ENCODE data around the gene SRRM4. TPM values are rescaled to one million over a fixed set of nuclear protein-coding genes. Genes with fewer than 3 reads are reported as not detected.

Gene SRRM4, protein sequence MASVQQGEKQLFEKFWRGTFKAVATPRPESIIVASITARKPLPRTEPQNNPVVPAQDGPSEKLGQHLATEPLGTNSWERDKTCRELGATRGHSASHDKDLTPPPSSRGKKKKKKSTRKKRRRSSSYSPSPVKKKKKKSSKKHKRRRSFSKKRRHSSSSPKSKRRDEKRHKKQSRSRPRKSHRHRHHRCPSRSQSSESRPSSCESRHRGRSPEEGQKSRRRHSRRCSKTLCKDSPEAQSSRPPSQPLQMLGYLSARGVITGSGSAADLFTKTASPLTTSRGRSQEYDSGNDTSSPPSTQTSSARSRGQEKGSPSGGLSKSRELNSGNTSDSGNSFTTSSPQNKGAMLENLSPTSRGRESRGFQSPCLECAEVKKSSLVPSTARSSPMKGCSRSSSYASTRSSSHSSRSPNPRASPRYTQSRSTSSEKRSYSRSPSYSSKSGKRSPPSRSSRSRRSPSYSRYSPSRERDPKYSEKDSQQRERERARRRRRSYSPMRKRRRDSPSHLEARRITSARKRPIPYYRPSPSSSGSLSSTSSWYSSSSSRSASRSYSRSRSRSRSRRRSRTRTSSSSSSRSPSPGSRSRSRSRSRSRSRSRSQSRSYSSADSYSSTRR
- total RNA-seq: not detected in 2 replicates

DNA sequence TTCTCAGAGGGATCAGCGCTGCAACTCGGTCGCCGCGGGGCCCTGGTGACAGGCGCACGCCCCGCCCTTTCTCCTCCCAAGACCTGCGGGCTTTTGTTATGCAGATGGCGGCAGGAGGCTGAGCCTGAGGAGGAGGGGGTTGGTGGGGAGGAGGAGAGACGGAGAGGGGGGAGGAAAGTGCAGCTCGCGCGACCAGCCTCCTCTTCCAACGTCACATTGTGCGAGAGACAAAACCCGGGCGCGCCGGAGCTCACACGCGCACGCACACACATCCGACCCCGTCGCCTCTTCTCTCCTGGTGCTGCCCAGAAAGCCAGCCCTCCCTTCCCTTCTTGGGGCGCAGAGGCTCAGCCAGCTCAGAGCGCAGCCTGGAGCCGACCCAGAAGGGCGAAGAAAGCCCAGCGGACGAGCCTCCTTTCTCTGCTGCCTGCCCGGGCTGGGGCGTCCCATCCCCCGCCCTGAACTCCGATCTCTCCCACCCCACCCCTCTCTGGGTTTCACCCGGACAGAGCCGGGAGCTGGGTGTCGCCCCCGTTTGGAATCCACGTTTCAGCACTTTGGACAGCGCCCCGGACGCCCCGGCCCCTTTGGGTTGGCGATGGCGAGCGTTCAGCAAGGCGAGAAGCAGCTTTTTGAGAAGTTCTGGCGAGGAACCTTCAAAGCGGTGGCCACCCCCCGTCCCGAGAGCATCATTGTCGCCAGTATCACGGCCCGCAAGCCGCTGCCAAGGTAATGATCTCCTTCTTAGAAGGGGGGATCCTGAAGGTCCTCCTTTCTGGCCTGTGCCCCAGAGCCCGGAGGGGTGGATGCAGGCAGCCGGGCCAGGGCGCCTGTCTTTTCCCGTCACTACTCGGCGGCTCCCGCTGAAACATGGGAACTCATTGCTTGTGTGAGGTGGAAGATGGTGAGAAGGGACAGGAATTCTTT is at the start of gene SRRM4:
SRRM4 (plus strand) TSS at position 257 of the 927 bp plus-strand sequence; CDS start at position 599, 342 bp downstream.
- intact Hi-C loops (cut with micrococcal nuclease): no loop called here

DNA sequence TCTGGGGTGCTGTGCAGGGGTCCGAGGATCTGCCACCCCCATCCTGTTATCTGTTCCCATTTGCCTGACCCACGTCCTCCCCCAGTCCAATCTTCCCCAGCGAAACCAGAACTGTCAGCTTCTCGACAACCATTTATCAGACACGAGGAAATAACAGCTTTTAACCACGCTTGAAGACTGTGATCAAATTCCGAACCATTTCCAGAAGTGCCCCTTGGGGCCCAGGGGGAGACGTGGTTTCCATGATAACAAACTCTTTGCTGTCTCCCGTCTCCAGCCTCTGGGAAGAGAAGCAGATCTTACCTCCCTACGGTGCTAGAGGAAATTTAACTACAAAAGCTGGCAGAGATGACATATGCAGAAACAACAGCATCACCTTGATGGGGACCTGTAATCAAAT is 35.1 kb upstream of the SRRM4 start:
- intact Hi-C loops (cut with micrococcal nuclease): no loop called here

DNA sequence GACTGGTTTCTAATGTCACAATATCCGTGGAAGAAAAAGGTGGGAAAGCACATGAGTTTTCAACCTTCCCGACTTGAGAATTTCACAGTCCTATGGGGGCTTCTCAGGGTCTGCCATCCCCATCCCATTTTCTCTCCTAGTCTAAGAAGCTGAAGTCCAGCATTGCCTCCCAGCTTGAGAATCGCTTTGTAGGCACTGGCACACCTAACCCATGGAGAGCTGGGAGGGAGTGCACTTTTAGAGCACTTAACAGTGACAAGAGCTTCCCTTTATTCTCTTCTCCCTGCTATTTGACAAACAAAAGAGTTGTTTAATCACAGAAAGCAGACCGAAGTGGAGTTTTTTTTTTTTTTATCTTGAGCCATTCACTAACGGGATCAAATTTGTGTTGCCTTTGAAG is 22.8 kb upstream of the SRRM4 start:
- intact Hi-C loops (cut with micrococcal nuclease): no loop called here

DNA sequence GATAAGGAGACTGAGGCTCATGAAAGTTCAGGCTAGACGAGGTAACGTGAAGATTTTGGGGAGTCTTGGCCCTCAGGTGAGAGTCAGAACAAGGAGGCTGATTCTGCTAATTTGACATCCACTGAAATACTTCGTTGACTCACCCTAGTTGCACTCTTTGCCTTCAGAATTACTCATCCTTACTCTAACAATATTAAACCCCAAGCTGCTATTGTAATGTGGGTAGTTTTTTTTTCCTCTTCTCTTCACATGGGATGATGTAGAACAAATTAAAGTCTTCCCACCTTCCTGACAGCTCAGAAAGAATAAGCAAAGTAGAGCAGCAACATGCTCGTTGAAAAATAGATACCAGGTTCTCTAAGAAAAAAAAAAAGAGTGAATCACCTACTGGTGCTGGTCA is 22.0 kb upstream of the SRRM4 start:
- intact Hi-C loops (cut with micrococcal nuclease): no loop called here

DNA sequence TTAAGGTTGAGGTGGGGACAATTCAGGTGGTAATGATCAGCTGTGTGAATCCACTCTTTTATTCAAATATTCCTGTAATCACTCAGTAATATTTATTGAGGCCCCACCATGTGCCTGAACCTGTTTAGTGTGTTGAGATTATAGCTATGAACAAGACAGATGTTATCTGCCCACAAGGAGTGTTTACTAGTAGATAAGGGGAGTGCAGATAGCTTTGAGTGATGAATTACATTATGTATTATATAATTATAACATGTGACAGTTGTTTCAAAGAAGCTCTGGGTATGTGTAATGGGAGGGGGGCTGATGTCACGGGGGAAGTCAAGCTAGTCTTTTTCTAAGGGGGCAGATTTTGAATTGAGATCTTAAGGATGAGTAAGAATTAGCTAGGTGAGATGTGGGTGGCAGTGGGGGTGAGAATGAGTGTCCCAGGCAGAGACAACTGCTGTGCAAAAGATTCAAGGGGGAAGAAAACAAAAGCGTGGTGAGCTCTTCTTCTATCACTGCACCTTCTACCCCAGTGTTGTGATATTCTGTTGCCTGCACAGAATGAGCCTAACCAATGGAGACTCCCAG is 21.3 kb upstream of the SRRM4 start:
- intact Hi-C loops (cut with micrococcal nuclease): no loop called here

DNA sequence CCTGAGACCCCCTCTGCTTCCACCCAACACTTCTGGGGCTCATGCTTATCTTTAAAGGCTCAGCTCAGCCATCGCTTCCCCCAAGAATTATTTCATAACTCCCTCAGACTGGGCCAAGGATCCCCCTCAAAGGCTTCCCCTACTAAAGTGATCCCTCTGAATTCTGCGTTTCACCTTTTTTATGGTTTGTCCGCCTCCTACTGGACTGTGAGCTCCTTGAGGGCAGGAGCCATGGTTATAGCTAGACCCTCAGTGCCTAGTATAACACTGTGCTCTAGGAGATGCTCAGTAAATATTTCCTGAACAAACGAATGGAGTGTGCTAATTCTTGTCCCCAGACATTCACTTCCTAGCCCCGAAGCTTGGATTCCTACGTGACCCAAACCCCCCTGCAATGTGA is 20.5 kb upstream of the SRRM4 start:
- intact Hi-C loops (cut with micrococcal nuclease): no loop called here

DNA sequence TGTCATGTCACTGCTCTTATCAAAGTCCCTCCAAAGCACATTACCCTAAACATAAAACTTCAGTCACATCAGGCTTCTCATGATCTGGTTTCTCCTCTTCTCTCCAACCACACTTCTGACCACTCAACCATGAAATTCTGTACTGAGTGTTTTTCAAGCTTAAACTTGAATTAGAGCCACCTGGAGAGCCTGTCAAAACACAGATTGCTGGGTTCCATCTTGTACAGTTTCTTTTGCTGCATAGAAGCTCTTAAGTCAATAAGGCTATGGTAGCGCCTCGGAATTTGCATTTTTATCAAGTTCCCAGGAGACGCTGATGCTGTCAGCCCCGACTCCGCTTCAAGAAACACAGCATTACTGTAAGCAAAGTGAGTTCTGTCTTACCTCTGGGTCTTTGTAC is 16.4 kb upstream of the SRRM4 start:
- intact Hi-C loops (cut with micrococcal nuclease): no loop called here

DNA sequence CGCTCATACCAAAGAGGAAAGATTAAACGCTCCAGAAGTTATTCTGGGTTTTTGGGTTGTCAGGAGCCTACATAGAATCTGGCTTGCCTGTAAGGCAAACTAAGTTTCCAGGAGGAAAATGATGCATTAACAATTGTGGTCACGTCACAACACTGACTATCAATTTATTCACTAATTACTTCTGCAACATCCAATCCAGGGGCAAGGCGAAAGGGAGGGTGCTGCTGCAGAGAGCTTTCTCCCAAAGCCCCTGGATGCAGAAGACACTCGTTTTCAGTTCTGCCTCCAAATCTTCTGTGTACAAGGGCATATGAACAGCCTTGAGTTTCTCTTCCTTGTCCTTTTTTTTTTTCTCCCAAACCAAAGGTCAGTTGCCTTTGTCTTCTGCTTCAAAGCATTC is 10.5 kb upstream of the SRRM4 start:
- intact Hi-C loops (cut with micrococcal nuclease): loop anchor here (10.0 kb wide), 1 partner anchor 444 kb away; no protein-coding TSS in a partner anchor

DNA sequence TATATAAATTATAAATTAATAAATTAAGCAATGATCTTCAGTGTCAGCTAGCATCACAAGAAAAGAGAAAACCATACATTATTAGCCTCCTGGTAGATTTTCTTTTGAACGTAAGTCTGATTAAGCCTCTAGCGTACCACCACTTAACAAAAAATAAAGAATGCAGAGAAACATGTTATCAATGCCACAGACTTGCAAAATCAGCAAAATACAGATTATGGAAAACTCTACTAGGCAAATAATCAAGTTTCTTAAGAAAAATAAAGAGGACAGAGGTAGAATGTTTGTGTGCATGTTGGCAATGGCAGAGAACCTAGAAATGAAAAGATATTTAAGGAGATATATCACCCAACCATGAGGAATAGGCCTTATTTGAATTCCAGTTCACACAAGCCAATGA is 8.4 kb upstream of the SRRM4 start:
- intact Hi-C loops (cut with micrococcal nuclease): loop anchor here (10.0 kb wide), 1 partner anchor 442 kb away; no protein-coding TSS in a partner anchor

DNA sequence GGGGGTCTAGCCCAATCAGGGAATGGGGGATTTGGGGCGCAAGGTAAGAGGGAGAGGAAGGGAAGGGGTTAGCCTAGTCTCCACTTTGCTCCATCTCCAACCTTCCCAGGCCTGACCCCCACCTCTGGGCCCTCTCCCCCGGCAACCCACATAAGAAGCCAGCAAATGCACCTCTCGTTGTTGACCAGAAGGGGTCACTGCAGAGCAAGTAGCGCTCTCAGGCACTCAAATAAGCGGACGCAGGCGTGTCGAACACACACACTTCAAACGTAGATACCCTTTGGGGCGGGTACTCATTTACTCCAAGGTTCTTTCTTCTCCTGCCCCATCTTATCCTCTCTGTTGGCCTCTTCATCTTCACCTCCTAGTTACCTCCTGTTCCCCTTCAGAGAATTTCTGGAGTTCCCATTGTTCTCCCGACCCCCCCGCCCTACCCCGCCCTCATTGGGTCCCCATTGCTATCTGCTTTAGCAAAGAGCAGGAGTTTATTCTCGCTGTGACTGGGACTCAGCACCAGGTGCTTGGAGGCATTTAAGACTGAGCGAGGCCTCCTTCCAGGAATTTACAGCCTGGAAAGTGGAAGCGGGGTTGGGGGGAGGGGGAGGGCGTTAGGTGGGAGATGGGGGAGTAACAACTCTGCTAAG is 1.5 kb upstream of the SRRM4 start:
- intact Hi-C loops (cut with micrococcal nuclease): loop anchor here (10.0 kb wide), 1 partner anchor 435 kb away; no protein-coding TSS in a partner anchor

DNA sequence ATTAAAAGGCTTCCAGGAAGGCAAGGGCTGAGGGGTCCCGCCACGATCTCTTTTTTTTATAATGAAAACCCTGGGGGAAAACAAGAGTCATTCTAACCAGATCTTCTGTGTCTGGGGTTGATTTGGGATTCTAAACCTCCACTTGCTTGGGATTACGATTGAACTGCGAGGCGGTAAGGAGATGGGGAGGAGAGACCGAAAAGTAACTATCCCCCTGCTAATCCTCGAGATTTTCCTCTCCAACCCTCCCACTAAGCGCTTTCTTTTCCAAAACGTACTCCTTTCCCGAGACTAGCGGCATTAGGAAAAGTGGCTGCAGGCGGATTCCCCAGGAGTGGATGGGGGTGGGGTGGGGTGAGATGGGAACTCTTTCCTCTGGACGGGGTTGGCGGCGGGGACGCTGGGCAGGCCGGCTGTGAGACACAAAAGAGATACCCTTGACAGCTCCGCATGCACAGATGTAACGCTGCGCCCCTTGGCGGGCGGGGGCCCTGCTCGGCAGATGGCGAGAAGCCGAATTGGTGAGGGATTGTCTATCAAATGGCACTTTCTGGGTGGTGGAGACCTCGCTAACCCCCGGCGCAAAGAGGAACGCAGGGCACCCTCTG is 830 bp upstream of the SRRM4 start:
- intact Hi-C loops (cut with micrococcal nuclease): no loop called here

DNA sequence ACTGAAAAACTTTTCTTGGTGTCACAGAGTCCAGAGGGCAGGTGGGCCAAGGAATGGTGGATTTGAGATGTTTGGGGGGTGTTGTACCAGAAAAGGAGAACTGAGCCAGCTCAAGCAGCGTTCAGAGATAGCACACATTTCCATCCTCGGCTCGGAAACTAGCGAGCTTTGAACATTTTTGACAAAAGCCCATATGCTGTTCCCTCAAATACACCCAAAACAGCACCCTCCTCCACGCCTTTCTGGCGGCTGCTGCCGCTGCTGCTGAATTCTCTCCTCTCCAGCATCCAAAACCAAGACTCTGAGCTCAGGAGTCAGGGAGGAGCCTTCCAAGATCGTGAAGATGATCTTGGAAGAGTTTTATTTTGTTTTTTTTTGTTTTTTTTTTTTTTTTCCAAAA is 961 bp downstream of the SRRM4 start:
- intact Hi-C loops (cut with micrococcal nuclease): no loop called here

DNA sequence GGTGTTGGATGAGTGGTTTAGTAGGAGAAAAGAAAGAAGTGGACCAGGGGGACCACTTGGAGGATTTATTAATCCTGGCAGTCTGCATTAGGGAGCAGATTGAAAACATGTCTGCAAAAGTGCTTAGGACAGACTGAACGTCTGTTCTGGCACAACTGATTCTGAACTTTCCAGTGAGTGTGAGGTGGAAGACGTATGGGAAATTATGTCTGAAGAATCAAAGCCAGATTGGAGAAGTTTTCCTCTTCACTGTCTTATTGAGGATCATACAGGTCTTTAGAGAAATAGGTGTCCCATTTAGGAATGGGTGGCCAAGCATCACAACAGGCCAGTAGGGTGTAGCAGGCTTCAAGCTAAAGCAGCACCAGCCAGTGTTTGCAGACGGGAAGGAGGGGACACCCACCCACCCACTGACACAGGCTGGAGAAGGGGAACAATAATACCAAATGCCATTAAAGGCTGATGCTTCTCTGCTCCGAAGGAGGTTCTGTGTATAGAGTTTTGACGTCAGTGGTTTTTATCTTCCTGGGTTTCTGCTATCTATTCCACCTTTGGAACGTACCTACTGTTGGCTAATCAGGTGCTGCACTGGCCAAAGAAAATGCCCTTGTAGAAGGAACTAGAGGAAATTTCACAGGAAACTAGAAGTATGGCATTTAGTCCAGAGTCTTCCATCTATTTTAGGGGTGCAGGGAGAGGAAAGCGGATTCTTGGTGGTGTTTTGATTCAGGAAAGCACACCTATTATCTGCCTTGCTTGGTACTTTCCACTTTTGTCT is 1.8 kb downstream of the SRRM4 start:
- intact Hi-C loops (cut with micrococcal nuclease): no loop called here

DNA sequence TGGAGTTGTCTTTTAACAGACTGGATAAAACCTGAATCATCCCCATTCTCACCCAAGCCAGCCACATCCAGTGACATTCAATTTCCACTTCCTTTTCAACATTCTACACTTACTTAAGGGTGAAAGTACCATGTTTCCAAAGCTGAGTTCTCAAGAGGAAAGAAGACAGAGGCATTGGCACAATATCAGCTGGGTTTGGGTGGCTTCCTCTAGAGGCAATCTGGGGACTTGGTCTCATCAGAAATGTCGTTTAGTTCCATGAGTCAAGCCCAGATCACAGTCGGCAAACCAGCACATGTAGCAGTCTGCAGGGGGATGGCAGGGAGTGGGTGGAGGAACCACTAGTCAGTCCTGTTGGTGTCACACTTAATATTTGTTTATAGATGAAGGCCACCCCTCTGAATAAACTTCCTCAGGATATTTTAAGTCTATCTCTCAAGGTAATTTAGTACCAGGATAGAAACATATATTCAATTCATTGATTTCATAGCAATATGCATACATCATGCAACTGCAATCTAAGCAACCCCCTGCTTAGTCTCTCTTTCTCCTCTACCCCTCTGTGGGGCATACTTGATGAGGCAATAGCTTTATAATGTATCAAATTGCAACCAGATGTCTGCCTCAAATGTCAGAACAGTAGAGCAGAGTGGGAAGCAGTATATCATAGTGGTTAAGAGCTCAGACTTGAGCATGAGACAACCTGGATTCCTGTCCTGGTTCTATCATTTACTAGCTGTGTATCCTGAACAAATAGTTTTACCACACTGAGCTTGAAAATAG is 3.0 kb downstream of the SRRM4 start:
- intact Hi-C loops (cut with micrococcal nuclease): no loop called here

DNA sequence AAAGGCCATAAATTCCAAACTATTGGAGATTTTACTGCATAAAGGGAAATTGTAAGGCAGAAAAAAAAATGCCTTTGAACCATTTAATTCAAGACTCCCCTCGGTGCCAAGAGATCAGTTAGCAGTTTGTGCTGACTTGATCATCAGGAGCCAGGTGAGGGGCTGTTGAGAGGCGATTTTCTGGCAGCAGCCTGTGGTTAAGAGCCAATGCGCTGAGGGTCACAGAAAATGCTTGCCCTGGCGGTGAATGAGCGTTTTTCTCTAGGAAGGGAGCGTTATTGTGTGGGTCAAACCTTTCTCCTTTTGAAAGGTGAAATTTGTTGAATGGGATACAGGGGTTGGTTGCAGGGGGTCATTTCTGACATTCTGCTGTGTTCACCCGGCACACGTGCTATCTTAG is 4.7 kb downstream of the SRRM4 start:
- intact Hi-C loops (cut with micrococcal nuclease): no loop called here

DNA sequence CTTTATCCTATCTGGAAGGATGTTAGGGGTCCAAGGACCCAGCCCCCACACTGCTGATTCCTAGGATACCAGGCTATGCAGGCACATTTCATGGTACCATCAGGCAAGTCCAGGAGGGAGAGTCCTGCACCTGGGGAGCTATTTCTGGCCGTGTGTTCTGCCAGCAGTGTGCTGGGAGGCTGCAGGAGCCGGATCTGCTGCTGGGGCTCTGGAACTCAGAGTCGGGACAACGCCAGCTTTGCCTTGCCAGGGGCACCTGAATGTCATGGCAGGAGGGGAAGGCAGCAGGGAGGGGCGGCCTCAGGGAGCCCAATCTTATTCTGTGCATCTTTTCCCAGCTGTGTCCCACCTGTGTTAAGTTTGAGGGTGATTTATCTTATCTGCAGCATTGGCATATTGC is 17.8 kb downstream of the SRRM4 start:
- intact Hi-C loops (cut with micrococcal nuclease): no loop called here

DNA sequence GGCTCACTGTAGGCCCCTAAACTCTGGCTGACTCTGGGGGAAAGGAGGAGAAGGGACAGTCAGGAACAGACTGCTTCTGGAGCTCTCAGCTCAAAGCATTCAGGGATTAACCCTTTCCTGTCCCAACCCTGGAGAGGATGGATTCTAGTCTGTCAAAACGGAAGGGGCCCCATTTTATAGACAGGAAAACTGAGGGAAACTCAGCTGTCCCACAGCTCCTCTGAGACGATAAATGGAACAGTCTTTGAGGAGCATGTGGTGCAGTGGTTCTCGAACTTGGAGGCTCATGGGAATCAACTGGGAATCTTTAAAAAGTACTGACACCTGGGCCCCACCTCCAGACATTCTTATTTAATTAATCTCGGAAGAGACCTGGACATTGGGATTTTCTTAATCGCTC is 23.7 kb downstream of the SRRM4 start:
- intact Hi-C loops (cut with micrococcal nuclease): no loop called here

DNA sequence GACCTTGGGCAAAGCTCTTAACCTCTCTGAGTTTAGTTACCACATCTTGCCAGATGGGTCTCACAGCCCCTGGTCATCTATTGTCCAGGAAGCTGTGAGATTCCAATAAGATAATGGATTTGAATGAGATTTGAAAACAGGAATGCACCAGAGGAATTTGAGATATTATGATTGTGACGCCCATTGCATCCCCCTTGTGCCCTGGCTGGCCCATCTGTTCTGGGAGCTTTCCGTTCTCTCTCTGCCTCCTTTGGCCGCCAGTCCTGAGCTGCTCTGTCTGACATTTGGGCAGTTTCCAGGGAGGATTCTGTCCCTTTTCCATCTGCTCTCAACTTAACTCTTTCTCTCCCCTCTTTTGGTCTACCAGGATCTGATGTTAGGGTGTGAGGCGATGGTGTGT is 24.6 kb downstream of the SRRM4 start:
- intact Hi-C loops (cut with micrococcal nuclease): no loop called here

DNA sequence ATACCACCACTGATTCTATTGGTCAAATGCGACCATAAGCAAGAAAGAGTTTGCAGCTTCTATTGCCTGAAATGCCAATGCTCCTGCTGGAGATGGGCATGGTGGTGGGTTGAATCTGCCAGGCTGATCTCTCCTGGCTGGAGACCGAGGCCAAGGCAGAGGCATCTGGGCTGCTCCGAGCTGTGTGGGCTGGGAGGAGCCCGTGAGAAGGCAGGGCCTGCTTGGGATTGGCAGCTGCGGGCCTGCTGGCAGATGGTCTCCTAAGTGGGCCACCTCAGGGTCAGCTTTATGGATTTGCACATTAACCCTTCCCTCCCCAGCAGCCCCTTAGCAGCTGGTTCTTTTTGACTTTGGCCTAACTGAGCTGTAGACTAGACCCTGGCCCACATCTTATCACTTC is 25.4 kb downstream of the SRRM4 start:
- intact Hi-C loops (cut with micrococcal nuclease): no loop called here

Data from T-helper 2 cell treated with Interferon-gamma antibody and Interleukin-4, amounts not matched to agents 100 ng/mL and 5 ng/mL, for 36 hours (primary cell).